Activated CD4-positive, alpha-beta T cell treated with anti-CD3 and anti-CD28 coated beads for 1 hour (primary cell): Measurements from ENCODE around the gene SLC9A2.

ENCODE experiments used
- DNase-seq: peaks from one replicate; pipeline ENCODE4 v3.0.0-alpha.2; 2020

The SLC9A2 gene

GRCh38 chr2:102674370-102674769 is 55.0 kb downstream of the SLC9A2 start:
- DNase-seq: no peak

- DNase-seq: no peak
Observed at GRCh38 chr2:102674836-102675235, 55.5 kb downstream of the SLC9A2 start.

DNA sequence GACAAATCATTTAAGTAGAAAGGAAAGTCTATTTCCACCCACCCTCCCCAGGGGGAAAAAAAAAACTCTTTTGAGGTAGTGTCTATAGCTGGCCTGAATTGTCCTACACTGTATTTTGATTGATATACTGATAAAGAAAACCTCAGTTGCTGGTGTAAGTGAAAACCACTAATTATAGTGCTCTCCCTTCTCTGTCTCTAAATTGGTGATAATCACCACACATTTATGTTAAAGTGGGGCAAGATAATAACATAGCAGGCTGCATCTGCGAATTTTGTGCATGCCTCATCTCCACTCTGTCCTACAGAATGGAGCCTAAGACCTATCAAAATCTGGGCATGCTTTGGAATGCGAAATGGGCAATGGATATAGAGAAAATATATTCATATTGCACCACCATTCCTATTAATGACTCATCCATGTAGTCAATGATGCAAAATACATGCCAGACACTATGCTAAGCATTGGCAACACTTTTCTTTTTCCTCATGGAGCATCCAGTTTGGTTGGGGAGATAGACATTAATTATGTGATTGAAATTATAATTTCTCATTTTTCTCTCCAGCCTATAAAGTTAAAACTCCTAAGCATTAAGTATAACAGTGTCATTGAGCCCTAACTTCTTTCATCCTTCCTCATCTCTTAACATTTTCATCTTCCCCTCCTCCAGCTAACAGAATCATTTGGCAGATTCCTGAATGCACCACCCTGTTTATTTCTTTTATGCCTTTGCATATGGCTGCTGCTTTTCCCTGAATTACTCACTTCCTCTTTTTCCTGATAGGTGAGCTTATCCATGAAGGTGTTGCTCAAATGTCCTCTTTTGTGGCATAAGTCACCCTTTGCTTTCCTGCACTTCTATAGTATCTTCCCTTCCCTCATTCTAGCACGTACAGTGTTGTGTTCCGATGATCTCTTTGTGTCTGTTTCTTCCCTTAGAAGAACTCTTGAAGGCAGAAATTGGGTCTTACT is 58.2 kb downstream of the SLC9A2 start:
- no peak for DNase-seq

- DNase-seq: no peak
Observed at GRCh38 chr2:102678442-102678841, 59.1 kb downstream of the SLC9A2 start.

GRCh38 chr2:102686479-102687439 is 67.4 kb downstream of the SLC9A2 start:
- DNase-seq: no peak

DNA sequence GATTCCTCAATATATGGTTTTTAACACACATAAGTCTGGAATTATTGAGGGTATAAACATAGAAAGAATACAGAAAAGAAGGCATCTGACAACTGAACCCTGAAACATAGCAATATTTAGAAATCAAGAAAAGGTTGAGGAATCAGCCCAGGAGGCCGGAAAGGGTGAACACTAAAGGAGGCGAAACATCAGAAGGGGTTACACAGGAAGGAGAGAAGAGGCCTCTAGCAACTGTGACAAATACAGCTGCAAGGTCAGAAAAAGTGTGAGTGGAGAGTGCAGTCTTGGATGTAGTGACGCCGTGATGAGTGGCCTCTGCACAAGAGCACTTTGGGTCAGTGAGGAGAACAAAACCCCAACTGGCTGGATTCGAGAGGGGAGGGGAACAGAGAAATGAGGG is 70.7 kb downstream of the SLC9A2 start:
- no peak for DNase-seq

DNA sequence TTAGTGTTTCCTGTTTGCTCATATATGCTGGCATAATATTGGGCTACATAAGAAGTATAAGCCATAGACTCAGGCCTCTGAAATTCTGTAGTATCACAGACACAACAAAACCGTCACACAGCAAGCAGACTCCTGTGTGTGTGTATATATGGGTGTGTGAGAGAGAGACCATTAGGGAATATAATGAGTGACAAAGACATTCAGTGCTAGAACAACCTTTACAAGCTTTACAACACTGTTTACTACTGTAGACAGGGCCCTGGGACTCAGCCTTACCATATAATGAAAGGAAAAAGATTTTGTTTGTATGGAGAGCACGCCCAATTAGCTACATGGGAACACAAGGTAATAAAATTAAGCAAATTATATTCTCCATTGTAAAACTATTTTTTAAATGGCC is 77.1 kb downstream of the SLC9A2 start:
- DNase-seq: no peak

DNA sequence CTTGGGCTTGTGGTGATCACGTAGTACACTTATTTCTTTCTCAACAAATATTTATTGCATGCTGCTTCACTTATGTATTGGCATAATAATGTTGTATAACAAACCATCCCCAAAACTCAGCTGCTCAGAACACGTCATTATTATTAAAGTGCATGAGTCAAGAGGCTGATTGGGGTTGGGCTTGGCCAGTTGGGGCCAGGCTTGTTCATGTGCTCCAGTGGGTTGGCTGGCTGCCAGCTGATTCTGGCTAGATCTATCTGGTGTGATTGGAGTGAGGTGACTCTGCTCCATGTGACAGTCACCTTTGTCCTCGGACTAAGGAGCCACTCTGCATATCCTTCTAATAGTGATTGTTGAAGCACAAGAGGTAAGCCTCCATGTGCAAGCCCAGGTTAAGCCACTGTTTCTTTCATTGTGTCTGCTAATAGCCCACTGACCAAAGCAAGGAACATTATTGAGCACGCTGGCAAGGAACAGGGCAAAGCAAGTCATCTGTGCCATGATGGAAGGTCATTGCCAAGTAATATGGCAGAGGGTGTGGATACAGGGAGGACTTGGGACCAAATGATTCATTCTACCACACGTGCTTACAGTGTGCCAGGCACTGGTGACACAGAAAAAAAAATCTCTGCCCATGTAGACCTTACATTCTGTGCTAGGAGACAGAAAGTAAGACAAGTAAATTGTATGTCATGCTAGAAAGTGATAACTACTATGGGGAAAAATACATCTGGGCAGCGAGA is 79.2 kb downstream of the SLC9A2 start:
- DNase-seq: no peak

GRCh38 chr2:102703305-102703704 is 84.0 kb downstream of the SLC9A2 start:
- DNase-seq: no peak

DNA sequence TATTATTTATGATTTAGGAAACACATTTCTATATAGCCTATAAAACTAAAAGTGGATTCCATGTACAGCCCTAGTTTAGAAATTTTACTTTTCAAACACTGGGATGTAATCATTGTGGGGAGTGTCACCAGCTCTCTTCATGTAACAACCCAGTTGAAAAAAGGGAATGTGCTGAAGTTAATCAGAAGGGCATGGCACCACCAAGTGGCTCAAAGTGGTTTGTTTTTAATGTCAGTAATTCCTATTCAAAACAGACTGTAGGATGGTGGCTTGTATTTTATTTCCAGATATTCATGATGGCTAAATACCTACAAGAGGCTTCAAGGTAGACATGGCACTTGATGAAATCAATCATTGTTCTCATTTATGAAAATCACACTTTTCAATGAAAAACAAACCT is 84.4 kb downstream of the SLC9A2 start:
- DNase-seq: no peak

GRCh38 chr2:102704531-102704930 is 85.2 kb downstream of the SLC9A2 start:
- no peak for DNase-seq

- DNase-seq: no peak
Observed at GRCh38 chr2:102707796-102708695, 88.7 kb downstream of the SLC9A2 start.

DNA sequence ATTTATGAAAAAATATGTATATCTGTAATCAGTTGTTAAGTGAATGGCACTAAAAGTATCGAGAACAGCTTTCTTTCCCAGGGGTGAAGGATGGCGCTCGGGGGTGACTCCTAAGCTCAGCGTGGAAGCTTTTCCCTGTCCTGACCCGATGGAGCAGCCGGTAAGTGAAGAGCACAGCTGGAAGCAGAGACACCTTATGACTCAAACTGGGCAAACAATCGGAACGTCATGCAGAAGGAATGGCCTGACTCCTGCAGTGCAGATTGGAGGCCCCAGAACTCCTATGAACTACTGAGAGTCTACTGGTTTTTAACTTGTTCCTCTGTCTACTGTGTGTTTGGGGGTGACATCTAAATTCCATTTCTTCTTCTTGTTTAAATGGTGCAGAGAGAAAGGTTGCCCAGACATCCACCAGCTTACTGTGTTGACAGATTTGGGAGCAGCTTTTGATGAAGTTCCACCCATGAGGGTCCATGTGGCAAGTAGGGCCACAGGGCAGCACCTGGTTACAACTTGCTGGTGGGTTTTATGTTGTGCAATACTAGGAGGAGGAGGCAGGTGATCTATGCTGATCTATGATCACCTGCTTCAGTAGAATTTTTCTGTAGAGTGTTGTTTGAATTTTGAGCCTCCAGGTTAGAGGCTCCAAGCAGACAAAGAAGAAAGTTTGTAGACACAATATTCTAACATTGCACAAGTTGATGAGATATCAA is 89.7 kb downstream of the SLC9A2 start:
- DNase-seq: no peak

GRCh38 chr2:102717308-102718018 is 98.1 kb downstream of the SLC9A2 start:
- DNase-seq: no peak

GRCh38 chr2:102718387-102719316 is 99.3 kb downstream of the SLC9A2 start:
- no peak for DNase-seq

- no peak for DNase-seq
Observed at GRCh38 chr2:102724016-102724490, 104.7 kb downstream of the SLC9A2 start.

GRCh38 chr2:102724553-102724952 is 105.2 kb downstream of the SLC9A2 start:
- DNase-seq: no peak

DNA sequence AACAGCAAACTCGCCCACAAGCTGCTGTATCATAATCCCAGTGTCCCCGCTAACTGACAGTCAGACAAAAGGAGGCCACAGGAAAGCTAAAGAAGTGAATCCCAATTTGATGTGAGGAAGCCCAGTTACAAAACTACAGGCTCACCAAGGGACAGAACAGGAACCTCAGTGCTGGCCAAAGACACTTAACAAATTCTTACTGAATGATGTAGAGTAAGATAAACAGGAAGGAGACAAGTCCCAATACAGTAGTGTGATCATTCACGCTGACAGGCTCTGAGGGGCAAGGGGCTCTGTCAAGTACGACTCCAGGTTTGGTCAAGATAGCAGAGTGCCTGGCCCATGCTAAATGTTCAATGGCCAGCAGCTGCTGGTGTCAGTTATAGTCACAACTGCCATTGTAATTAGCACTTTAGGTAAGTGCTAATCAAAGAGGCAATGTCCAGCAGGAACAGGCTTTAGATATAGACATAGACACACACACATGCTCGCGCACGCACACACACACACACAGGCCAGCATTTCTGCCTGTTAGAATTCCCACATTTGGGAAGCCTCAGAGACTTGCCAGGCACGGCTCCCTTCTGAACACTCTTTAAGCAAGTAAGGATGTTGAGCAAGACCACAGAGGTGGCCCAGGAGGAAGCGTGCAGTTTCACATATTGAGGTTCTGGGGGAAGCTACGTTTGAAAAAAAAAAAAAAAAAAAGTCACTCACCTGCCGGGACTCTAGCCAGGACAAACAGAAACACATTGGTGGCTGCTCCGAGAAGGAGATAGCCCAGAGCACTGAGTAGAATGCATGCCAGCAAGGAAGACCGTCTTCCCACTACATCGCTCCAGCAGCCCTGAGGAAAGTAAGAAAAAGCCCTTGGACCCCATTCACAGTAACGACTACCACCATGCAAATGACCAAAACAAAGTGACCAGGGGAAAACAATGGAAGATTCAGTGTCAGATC is 107.1 kb downstream of the SLC9A2 start:
- DNase-seq: no peak
